ENCODE data around the gene MYRF.

Gene MYRF

DNA sequence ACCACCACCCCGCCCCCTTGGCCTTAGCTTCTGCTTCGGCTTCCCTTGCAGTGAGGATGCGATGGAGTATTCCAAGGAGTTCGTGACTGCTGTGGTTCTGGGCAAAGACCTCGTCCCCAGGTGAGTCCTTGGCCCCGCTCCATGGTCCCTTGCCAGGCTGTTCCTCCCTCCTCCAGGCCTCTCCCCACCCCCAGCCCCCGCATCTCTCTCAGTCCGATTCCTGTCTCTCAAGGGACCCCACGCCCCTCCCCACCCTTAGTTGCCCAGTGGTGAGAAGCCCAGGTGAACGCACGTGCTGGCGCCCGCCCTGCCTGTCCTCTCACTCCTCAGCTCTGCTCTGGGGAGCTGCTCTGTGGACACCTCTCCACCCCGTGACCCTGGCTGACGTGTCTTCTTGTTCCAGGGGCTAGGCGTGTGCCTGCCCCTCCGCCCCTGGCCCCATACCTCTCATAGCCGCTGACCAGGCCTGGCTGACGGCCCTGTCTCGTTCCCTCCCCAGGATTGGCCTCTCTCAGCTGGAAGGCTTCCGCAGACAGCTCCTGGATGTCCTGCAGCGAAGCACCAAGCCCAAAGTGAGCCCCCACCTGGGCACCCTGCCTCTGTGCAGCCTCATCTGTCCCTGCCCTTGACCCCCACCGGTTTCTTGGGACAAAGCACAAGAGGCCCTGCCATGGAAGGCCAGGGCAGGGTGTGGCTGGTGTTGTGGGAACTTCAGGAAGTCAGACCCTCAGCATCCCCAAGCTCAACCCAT lies 14.6 kb upstream of the MYRF start:
- POLR2A ChIA-PET: no interaction called here
- CTCF ChIA-PET: interaction anchor here (0.6 to 3.2 kb wide), 2 partner anchors 12 to 107 kb away, joined by 6 to 34 read pairs; no protein-coding TSS in a partner anchor

More for the DNA sequence above, 14.6 kb upstream of the MYRF start:
- H3K4me3 ChIP-seq (ENCODE audit: low read depth, low read length): no peak overlapping the region
- H3K4me1 ChIP-seq (ENCODE audit: control insufficient read depth, insufficient read depth, low read length): no peaks in the 10 kb centered on the region
- H3K27ac ChIP-seq (ENCODE audit: extremely low read depth, low read depth, low read length): no peak overlapping the region
- no peaks in the 10 kb centered on the region for H3K9me3 ChIP-seq (ENCODE audit: control insufficient read depth, insufficient read depth, low read depth, low read length)
- TF ChIP-seq, protein P1, sequence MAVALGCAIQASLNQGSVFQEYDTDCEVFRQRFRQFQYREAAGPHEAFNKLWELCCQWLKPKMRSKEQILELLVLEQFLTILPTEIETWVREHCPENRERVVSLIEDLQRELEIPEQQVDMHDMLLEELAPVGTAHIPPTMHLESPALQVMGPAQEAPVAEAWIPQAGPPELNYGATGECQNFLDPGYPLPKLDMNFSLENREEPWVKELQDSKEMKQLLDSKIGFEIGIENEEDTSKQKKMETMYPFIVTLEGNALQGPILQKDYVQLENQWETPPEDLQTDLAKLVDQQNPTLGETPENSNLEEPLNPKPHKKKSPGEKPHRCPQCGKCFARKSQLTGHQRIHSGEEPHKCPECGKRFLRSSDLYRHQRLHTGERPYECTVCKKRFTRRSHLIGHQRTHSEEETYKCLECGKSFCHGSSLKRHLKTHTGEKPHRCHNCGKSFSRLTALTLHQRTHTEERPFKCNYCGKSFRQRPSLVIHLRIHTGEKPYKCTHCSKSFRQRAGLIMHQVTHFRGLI (tag by site-specific recombination; IDR thresholded peaks at IDR 0.05): no peak
- TF ChIP-seq, protein P2, sequence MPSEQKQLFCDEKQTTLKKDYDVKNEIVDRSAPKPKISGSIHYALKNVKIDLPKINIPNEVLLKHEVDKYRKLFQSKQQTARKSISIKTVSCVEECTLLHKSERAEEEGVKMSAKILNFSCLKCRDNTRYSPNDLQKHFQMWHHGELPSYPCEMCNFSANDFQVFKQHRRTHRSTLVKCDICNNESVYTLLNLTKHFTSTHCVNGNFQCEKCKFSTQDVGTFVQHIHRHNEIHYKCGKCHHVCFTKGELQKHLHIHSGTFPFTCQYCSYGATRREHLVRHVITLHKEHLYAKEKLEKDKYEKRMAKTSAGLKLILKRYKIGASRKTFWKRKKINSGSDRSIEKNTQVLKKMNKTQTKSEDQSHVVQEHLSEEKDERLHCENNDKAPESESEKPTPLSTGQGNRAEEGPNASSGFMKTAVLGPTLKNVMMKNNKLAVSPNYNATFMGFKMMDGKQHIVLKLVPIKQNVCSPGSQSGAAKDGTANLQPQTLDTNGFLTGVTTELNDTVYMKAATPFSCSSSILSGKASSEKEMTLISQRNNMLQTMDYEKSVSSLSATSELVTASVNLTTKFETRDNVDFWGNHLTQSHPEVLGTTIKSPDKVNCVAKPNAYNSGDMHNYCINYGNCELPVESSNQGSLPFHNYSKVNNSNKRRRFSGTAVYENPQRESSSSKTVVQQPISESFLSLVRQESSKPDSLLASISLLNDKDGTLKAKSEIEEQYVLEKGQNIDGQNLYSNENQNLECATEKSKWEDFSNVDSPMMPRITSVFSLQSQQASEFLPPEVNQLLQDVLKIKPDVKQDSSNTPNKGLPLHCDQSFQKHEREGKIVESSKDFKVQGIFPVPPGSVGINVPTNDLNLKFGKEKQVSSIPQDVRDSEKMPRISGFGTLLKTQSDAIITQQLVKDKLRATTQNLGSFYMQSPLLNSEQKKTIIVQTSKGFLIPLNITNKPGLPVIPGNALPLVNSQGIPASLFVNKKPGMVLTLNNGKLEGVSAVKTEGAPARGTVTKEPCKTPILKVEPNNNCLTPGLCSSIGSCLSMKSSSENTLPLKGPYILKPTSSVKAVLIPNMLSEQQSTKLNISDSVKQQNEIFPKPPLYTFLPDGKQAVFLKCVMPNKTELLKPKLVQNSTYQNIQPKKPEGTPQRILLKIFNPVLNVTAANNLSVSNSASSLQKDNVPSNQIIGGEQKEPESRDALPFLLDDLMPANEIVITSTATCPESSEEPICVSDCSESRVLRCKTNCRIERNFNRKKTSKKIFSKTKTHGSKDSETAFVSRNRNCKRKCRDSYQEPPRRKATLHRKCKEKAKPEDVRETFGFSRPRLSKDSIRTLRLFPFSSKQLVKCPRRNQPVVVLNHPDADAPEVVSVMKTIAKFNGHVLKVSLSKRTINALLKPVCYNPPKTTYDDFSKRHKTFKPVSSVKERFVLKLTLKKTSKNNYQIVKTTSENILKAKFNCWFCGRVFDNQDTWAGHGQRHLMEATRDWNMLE (tag by site-specific recombination; conservative IDR thresholded peaks at IDR 0.05; ENCODE audit: low read depth): no peak
- TF ChIP-seq ZNF350 (tag by site-specific recombination; IDR thresholded peaks at IDR 0.05): no peak
- no peak for TF ChIP-seq PRDM1 (tag by site-specific recombination; IDR thresholded peaks at IDR 0.05)
- no peak for TF ChIP-seq ZNF76 (tag by site-specific recombination; IDR thresholded peaks at IDR 0.05; ENCODE audit: borderline replicate concordance, low read depth)
- TF ChIP-seq, protein P3, sequence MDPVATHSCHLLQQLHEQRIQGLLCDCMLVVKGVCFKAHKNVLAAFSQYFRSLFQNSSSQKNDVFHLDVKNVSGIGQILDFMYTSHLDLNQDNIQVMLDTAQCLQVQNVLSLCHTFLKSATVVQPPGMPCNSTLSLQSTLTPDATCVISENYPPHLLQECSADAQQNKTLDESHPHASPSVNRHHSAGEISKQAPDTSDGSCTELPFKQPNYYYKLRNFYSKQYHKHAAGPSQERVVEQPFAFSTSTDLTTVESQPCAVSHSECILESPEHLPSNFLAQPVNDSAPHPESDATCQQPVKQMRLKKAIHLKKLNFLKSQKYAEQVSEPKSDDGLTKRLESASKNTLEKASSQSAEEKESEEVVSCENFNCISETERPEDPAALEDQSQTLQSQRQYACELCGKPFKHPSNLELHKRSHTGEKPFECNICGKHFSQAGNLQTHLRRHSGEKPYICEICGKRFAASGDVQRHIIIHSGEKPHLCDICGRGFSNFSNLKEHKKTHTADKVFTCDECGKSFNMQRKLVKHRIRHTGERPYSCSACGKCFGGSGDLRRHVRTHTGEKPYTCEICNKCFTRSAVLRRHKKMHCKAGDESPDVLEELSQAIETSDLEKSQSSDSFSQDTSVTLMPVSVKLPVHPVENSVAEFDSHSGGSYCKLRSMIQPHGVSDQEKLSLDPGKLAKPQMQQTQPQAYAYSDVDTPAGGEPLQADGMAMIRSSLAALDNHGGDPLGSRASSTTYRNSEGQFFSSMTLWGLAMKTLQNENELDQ (tag by site-specific recombination; IDR thresholded peaks at IDR 0.05; ENCODE audit: low read depth): no peak
- TF ChIP-seq ZNF654 (tag by site-specific recombination; IDR thresholded peaks at IDR 0.05; ENCODE audit: low read depth): no peak
- no peak for TF ChIP-seq ZNF791 (tag by site-specific recombination; IDR thresholded peaks at IDR 0.05)
- TF ChIP-seq ZNF292 (tag by site-specific recombination; IDR thresholded peaks at IDR 0.05; ENCODE audit: borderline replicate concordance, low read depth): no peak
- TF ChIP-seq ZNF623 (tag by site-specific recombination; IDR thresholded peaks at IDR 0.05): no peak
- no peak for TF ChIP-seq HOXC10 (CRISPR knock-in tag; IDR thresholded peaks at IDR 0.05)
- TF ChIP-seq, protein P4, sequence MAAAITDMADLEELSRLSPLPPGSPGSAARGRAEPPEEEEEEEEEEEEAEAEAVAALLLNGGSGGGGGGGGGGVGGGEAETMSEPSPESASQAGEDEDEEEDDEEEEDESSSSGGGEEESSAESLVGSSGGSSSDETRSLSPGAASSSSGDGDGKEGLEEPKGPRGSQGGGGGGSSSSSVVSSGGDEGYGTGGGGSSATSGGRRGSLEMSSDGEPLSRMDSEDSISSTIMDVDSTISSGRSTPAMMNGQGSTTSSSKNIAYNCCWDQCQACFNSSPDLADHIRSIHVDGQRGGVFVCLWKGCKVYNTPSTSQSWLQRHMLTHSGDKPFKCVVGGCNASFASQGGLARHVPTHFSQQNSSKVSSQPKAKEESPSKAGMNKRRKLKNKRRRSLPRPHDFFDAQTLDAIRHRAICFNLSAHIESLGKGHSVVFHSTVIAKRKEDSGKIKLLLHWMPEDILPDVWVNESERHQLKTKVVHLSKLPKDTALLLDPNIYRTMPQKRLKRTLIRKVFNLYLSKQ (tag by site-specific recombination; IDR thresholded peaks at IDR 0.05; ENCODE audit: borderline replicate concordance): no peak
- TF ChIP-seq ZNF155 (tag by site-specific recombination; IDR thresholded peaks at IDR 0.05): no peak
- TF ChIP-seq, protein P5, sequence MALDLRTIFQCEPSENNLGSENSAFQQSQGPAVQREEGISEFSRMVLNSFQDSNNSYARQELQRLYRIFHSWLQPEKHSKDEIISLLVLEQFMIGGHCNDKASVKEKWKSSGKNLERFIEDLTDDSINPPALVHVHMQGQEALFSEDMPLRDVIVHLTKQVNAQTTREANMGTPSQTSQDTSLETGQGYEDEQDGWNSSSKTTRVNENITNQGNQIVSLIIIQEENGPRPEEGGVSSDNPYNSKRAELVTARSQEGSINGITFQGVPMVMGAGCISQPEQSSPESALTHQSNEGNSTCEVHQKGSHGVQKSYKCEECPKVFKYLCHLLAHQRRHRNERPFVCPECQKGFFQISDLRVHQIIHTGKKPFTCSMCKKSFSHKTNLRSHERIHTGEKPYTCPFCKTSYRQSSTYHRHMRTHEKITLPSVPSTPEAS (tag by site-specific recombination; IDR thresholded peaks at IDR 0.05): no peak
- TF ChIP-seq, protein P6, sequence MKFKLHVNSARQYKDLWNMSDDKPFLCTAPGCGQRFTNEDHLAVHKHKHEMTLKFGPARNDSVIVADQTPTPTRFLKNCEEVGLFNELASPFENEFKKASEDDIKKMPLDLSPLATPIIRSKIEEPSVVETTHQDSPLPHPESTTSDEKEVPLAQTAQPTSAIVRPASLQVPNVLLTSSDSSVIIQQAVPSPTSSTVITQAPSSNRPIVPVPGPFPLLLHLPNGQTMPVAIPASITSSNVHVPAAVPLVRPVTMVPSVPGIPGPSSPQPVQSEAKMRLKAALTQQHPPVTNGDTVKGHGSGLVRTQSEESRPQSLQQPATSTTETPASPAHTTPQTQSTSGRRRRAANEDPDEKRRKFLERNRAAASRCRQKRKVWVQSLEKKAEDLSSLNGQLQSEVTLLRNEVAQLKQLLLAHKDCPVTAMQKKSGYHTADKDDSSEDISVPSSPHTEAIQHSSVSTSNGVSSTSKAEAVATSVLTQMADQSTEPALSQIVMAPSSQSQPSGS (tag by site-specific recombination; IDR thresholded peaks at IDR 0.05; ENCODE audit: low read depth): no peak
- no peak for TF ChIP-seq ZNF473 (tag by site-specific recombination; IDR thresholded peaks at IDR 0.05)
- no peak for TF ChIP-seq OSR2 (tag by site-specific recombination; IDR thresholded peaks at IDR 0.05)
- TF ChIP-seq ZNF324 (tag by site-specific recombination; IDR thresholded peaks at IDR 0.05): no peak
- TF ChIP-seq ZNF302 (tag by site-specific recombination; IDR thresholded peaks at IDR 0.05; ENCODE audit: low read depth): no peak
- peaks cover 0 to 64% of the 10 kb centered on the region in 2 experiments; a peak in 1 of 3 replicates for H3K36me3 ChIP-seq (ENCODE audit: control insufficient read depth in 2 of 2, insufficient read depth in 1 of 2, low read length in 2 of 2)
